ENCODE results near the gene NPY. TPM values are rescaled to one million over a fixed set of nuclear protein-coding genes. Genes with fewer than 3 reads are reported as not detected.
A peak's percentile ranks its signal among the peaks of the same experiment; 100 is the strongest.

Gene NPY
- total RNA-seq, 1 donor from 2014 or later = not detected

DNA sequence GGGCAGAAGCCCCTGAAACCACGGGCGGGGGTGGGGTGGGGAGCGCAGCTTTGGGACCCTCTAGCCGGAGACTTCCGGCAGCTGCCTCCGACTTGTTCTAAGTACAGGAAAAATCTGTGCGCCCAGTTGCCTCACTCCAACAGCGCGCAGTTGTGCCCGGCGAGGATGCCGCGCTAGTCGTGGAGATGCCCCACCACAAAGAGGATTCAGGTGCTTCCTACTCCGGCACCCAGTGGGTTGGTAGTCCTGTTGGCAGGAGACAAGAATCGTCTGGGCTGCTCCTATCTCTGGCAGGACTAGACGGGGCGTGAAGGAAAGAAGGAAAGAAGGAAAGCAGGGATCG lies 465 bp upstream of the NPY start:
- DNase-seq (ENCODE audit: low spot score, unreplicated experiment) = no peak
- H3K4me3 Mint-ChIP-seq (ENCODE audit: low read depth) = peak overlapping the region; percentile 64
- no peak overlapping the region for H3K27ac Mint-ChIP-seq
- H3K4me1 Mint-ChIP-seq (ENCODE audit: low read depth) = no peaks in the 10 kb centered on the region
- H3K9me3 Mint-ChIP-seq (ENCODE audit: low read depth) = no peaks in the 10 kb centered on the region
- H3K36me3 Mint-ChIP-seq (ENCODE audit: insufficient read depth) = no peaks in the 10 kb centered on the region
- TF ChIP-seq, protein P1, sequence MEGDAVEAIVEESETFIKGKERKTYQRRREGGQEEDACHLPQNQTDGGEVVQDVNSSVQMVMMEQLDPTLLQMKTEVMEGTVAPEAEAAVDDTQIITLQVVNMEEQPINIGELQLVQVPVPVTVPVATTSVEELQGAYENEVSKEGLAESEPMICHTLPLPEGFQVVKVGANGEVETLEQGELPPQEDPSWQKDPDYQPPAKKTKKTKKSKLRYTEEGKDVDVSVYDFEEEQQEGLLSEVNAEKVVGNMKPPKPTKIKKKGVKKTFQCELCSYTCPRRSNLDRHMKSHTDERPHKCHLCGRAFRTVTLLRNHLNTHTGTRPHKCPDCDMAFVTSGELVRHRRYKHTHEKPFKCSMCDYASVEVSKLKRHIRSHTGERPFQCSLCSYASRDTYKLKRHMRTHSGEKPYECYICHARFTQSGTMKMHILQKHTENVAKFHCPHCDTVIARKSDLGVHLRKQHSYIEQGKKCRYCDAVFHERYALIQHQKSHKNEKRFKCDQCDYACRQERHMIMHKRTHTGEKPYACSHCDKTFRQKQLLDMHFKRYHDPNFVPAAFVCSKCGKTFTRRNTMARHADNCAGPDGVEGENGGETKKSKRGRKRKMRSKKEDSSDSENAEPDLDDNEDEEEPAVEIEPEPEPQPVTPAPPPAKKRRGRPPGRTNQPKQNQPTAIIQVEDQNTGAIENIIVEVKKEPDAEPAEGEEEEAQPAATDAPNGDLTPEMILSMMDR (IDR thresholded peaks at IDR 0.05; ENCODE audit: unreplicated experiment) = no peak
- H3K27me3 Mint-ChIP-seq = peaks cover 48% of the 10 kb centered on the region

- H3K9me3 Mint-ChIP-seq (ENCODE audit: low read depth) = no peaks in the 10 kb centered on the region
- peak; percentile 19 for DNase-seq (ENCODE audit: low spot score, unreplicated experiment)
- no peak overlapping the region for H3K27ac Mint-ChIP-seq
- peak overlapping the region; percentile 56 for H3K4me3 Mint-ChIP-seq (ENCODE audit: low read depth)
- H3K27me3 Mint-ChIP-seq = peaks cover 51% of the 10 kb centered on the region
- H3K36me3 Mint-ChIP-seq (ENCODE audit: insufficient read depth) = no peaks in the 10 kb centered on the region
- H3K4me1 Mint-ChIP-seq (ENCODE audit: low read depth) = no peaks in the 10 kb centered on the region
- TF ChIP-seq, protein P1 (IDR thresholded peaks at IDR 0.05; ENCODE audit: unreplicated experiment) = peak; percentile 28
These were observed 913 bp downstream of the NPY start for GRCh38 chr7:24284699-24285506.

GRCh38 chr7:24290004-24290641 lies 6.1 kb downstream of the NPY start:
- DNase-seq (ENCODE audit: low spot score, unreplicated experiment) = no peak
- Mint-ChIP-seq H3K4me1 (ENCODE audit: low read depth) (peaks cover 3% of the 10 kb centered on the region), H3K27me3 (peaks cover 27% of the 10 kb centered on the region), H3K4me3 (ENCODE audit: low read depth) (no peak overlapping the region), H3K9me3 (ENCODE audit: low read depth) (no peaks in the 10 kb centered on the region), H3K27ac (no peak overlapping the region), H3K36me3 (ENCODE audit: insufficient read depth) (no peaks in the 10 kb centered on the region)
- TF ChIP-seq, protein P1 (IDR thresholded peaks at IDR 0.05; ENCODE audit: unreplicated experiment) = peak; percentile 65

GRCh38 chr7:24291271-24291670 lies 7.3 kb downstream of the NPY start:
- Mint-ChIP-seq H3K4me3 (ENCODE audit: low read depth) (no peak overlapping the region), H3K4me1 (ENCODE audit: low read depth) (peaks cover 3% of the 10 kb centered on the region), H3K9me3 (ENCODE audit: low read depth) (no peaks in the 10 kb centered on the region), H3K36me3 (ENCODE audit: insufficient read depth) (no peaks in the 10 kb centered on the region), H3K27me3 (peaks cover 18% of the 10 kb centered on the region), H3K27ac (no peak overlapping the region)
- no peak for DNase-seq (ENCODE audit: low spot score, unreplicated experiment)
- TF ChIP-seq, protein P1 (IDR thresholded peaks at IDR 0.05; ENCODE audit: unreplicated experiment) = no peak

DNA sequence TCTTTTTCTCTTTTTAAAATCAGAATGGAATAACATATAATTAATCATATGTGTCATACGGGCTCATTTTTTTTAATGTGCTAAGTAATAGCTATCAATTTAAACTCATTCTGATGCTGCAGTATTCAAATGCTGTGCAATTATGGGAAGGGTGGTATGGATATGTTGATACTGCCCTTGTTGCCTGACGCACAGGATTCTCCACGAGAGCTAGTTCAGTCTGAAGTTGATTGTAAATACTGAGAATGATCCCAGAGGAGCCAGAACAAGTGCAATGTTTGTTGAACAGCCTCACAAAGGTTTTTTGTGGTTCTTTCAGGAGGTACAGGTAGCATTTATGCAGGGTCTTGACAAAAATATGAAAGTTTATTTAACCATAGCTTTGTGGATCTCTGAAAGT lies 13.4 kb downstream of the NPY start:
- H3K9me3 Mint-ChIP-seq (ENCODE audit: low read depth) = peaks cover 8% of the 10 kb centered on the region
- H3K36me3 Mint-ChIP-seq (ENCODE audit: insufficient read depth) = no peaks in the 10 kb centered on the region
- DNase-seq (ENCODE audit: low spot score, unreplicated experiment) = no peak
- H3K27ac Mint-ChIP-seq = no peak overlapping the region
- no peaks in the 10 kb centered on the region for H3K4me1 Mint-ChIP-seq (ENCODE audit: low read depth)
- TF ChIP-seq, protein P1 (IDR thresholded peaks at IDR 0.05; ENCODE audit: unreplicated experiment) = no peak
- no peak overlapping the region for H3K4me3 Mint-ChIP-seq (ENCODE audit: low read depth)
- H3K27me3 Mint-ChIP-seq = no peaks in the 10 kb centered on the region

Data from progenitor cell of endocrine pancreas (in vitro differentiated cells).